Stimulated activated CD8-positive, alpha-beta memory T cell treated with anti-CD3 and anti-CD28 coated beads, Interleukin-15, amount 100 ng/mL, for 4 hours (primary cell): ENCODE data around the gene HOXB5.

ENCODE experiments used
- DNase-seq, 2 donors: peaks; one replicate each; pipeline ENCODE4 v3.0.0-alpha.2; 2020; ENCODE audit warnings: low read depth in 2 of 2

The HOXB5 gene

DNA sequence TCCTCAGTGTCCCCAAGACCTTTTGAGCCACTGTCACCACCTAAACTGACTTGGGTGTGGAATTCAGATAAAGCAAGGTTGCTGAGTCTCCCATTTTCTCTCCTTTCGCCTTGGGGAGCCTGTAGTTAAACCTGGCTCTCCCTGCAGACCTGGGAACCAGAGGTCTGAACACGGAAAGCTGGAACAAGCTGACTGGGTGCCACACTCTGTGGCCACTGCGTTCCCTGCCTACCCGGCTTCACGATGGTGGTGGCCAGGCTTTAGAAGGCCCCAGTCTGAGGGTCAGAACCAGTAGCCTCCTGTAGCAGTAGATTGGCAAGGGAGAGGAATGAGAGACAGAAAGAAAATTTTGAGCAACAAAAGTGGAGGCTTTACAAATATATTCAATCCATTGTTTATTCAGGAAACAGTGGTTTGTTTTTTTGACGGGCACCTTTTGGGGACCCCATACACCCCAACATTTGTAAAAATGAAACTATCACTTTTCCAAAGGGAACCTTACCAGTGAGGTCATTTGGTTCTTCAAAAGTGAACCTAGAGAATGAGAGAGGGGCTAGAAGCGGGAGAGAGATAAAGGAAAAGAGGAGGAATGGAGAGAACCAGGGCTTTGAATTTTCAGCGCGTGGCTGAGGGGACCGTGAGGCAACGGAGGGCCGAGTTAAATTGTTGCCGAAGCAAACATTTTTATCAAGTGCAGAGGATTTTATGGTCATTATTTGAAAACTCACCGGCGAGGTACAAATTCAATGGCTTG is 23.3 kb upstream of the HOXB5 start:
- DNase-seq = no peak

DNA sequence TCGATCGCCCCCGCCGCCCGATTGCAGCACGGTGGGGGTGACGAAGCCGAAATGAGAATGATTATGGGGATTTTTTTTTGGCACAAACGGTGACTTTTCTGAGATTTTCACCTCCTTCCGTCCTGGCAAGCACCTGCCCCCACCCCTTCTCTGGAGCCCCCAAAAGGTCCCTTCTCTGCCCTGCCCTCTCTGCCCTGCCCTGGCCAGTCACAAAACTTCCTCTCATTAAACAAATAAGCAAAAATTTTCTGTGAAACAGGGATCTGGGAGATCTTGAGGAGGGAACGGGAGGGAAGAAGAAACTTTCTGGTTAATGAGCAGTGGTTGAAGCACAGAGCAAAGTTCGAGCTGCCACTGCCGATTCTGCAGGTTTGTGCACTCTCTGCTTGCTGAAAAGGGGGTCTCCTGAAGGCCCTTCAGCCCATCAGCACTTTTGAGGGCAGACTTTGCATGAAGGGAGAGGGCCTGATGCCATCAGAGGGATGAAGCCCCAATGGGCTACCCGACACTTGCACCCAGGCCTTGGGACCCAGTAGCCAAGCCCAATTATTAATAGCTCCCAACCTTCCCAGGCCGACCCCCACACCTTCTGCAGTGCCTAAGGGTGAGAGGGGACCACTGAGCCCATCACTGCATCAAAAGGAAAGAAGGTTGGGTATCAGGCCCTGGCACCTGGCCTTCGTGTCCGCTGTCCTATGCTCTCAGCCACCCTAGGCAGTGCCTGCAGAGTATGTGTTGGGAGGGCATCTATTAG is 22.6 kb upstream of the HOXB5 start:
- no peak for DNase-seq

DNA sequence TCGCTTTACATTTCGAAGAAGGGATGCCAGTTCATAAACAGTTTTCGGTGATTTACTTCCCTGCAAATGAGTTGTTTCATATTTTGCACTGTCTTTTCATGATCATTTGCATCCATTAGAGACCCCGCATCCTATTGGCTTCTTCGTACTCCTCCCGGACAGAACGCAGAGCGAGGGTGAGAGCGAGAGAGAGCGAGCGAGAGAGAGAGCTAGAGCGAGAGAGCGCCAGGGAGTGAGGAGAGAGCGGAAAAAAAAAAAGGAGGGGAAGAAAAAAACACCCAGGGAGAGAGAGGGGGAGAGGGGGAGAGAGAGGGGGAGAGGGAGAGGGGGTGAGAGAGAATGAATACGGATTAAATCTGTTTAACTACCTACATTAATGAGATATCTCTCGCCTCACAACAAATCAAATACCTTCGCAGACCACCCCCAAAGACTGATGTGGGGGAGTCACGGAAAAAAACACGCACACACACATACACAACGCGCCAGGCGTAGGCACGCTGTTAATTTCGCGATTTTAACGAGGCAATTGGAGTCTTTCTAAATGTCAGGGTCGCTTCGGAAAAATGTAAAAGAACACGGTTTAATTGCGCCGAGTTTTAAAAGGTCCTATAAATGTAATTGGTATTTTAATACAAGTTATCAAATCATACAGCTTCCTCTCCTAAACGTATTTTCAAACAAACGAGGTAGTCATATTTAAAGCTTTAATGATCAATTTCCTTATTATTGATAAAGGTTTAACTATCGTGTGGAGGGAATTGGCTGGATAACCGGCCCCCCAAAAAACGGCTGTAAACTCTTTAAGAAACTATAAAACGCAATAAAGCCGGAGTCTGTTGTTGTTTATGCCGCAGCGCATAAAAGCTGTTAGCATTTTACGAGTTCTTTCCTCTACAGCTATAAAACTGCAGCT is 21.7 kb upstream of the HOXB5 start, which contains the start of gene HOXB8:
Gene HOXB8 (minus strand): TSS at position 246 of the 916 bp plus-strand sequence. CDS start 588 bp downstream, outside the sequence.
- DNase-seq = no peak

DNA sequence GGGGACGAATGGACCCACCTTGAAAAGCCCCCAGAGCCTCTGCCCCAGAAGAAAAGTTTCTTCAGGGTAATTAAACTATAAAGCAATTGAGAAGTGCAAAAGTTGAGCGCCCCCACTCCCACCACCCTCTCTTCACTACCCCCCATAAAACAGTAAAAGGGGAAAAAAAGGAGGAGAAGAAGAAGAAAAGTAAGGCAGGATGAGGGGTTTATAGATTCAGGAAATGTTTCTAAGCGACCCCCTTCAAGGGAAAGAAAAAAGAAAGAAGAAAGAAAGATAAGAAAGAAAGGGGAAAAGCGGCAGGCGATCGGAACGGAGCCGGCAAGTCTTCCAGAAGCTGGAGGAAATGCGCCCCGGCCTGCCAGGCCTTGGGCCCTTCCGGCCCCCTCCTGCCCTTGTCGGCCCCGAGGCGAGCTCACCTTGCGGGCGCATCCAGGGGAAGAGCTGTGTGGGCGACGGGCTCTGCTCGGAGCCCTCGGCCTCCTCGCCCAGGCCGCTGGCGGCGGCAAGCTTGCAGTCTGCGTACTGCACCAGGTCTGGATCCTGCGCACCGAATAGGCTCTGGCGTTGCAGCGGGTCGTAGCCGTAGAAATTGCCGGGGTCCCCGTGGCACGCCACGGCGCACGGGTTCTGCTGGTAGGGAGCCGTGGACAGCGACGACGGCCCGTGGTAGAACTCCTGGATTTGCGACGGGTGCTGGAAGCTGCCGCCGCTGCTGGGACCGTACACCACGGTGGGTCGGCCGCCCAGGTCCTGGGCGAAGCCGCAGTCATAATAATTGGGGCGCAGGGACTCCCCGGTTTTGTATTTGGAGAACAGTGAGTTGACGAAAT is 20.5 kb upstream of the HOXB5 start:
- DNase-seq = no peak

DNA sequence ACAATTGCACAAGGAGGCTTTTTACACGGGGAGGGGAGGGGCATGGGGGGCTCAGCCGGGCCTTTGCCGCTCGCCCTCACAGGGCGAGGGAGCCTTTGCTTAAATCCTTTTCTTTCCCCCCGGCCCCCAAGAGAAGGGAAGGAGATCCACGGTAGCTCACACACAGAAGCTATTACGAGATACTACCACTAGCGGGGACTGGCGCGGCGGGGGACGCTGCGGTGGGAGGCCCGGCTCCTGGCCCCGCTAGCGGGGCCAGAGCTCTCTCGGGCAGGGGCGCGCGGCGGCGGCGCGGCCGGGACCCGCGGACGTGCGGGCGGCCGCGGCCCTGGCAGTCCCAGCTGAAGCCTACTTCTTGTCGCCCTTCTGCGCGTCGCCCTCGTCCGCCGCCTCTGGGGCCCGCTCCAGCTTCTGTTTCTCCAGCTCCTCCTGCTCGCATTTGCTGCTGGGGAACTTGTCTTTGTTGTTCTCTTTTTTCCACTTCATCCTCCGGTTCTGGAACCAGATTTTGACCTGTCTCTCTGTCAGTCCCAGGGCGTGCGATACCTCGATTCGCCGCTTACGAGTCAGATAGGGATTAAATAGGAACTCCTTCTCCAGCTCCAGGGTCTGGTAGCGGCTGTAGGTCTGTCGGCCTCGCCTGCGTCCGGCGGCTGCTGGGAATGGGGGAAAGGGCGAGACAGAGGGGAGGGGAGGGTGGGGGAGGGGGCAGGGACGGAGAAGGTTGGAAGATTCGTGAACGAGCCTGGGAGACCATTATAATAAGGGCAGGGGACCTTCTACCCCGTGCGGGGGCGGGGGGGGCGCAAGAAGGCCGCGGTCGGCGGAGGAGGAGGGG is 19.5 kb upstream of the HOXB5 start:
- no peak for DNase-seq

DNA sequence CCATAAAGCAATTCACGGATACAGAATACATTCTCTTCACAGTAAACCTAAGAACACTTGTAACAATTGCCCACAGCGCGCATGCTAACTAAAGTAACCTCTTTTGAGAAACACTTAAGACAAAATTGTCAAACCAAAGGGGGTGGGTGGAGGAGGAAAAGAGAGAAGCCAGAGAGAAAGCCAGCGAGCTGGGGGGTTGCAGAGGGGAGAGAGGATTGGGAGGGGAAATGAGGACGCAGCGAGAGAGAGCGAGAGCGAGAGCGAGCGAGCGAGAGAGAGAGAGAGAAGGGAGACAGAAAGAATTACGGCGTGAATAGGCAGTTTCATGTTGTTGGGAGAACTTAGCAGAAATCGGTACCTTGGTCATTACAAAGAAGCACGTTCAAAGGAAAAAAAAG is 18.9 kb upstream of the HOXB5 start:
- DNase-seq = no peak

DNA sequence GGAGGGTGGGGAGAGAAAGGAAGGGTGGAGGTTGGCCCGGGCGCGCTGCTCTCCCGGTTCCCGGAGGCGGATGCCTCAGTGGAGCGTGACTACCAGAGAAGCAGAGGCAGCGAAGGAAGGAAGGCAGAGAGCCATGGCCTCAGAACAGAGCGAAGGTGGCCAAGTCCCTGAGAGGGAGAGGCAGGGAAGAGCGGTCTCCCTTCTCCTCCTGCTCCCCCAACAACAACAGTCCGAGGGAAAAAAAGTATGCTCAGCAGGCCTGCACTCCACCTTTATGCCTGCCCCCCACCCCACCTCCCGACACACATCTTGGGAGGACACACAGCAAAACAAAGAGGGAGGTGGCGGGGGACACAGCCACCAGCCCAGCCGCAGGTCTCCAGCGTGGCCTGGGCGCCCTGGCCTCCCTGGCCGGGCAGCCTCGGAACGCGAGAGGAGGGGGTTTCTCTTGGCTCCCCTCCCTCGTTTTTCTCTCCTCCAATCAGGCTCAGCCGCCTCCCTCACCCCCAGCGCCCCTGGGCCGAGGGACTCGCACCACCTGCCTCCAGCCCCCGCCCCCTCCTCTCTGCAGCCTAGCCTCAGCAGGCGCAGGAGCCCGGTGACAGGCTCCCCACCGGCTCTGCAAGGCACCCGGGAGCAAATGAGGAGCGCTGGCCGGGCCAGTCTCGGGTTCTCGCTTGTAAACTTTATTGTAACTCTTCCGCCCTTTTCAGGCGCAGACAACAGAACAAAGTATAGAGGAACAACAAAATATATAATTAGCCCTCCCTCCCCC is 18.3 kb upstream of the HOXB5 start:
- DNase-seq = no peak

DNA sequence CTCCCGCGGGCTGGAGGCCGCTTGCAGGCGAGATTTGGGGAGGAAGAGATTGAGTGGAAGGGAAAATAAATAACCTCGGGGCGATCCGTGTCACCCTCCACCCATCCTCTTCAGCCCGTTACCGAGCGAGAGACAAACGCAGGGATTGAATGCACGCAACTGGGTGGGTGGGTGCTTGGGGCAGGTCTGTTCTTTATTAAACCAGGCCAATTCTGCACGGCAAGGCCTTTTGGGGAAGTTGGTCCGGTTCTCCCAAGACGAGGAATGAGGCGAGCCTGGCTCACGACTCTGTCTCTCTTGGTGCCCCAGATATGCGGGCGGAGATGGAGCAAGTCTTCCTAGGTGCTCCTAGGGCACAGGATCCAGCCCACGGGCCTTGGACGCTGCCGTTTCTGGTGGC is 17.6 kb upstream of the HOXB5 start:
- DNase-seq = no peak

DNA sequence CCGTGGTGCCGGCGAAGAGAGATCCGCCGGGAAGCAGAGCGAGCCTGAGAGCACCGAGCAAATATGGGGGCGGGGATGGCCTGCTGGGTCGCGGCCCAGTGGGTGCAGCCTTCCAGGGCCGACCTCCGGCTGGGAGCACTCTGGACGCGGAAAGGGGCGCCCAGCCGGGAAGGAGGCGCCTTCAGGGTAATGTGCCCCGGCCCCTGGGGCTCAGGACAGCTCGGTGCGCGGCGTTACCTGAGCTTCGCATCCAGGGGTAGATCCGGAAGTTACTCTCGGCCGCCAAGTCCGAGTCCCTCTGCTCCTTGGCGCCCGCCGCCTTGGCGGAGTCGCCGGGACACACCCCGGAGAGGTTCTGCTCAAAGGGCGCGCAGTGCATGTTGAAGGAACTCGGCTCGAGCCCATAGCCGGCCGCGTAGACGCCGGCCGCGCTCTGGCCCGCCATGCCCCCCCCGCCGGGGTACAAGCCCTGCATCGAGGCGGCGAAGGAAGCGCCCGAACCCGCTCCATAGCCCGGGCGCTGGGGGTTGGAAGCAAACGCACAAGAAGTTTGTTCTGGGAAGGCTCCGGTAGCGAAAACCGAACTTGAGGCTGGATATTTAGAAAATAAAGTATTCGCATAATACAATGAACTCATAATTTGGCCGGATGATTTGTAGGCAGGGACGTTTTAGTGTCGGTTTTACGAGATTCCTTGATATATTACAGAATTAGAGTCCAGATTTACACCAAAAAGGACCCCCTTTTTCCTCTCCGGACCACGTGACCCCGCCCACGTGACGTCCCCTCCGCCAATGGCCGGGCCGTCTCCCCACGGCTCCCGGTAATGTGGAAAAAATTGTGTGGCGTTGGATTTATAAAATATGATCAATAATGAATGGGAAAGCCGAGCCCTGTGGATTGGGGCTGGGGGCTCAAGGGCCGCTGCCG is 17.0 kb upstream of the HOXB5 start, which contains the start of gene HOXB7:
Gene HOXB7 (minus strand): TSS at position 736 of the 930 bp plus-strand sequence. CDS start 99 bp downstream, at position 637.
- DNase-seq = peak in 1 of 2 donors; percentile 39

DNA sequence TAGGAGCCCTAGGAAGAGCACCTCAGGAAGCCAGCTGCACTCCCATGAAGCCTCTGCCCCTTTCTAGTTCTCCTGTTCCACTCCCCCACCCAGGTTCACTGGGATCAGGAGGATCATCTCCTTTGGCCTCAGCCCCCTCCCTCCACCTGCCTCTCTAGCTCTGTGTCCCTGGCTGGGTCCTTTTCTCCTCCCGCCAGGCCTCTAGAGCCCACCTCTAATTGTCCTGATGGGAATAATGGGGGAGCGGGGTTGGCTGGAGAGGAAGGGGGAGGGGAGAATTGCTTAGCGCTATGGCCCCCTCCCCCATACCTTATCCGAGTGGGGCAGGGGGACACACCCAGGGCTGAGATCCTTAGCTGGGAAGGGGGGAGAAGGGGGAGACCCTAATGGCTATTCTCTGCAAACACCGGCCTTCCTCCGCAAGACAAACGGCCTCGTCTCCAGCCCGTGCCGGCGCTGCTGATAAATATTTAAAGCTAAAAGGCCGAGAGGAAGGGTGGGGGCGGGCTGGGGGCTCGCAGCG is 16.2 kb upstream of the HOXB5 start:
- DNase-seq = no peak

DNA sequence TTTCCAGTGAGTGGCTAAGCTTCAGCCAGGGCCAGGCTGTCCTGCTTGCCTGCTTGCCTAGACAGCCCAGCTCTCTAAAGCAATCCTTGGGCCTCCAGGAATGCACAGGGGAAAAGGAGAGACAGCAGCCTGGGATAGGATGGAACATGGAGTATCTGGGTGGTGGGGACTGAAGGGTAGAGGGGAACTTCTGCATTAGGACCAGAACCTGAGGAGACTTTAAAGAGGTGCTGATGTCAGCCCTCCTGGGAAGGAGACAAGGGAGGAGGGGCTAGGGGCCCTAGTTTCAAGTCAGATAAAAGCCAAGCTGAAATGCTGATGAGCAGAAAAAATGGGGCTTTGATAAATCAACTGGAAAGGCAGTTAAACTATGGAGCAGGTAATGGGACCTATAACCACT is 15.5 kb upstream of the HOXB5 start:
- DNase-seq = no peak

DNA sequence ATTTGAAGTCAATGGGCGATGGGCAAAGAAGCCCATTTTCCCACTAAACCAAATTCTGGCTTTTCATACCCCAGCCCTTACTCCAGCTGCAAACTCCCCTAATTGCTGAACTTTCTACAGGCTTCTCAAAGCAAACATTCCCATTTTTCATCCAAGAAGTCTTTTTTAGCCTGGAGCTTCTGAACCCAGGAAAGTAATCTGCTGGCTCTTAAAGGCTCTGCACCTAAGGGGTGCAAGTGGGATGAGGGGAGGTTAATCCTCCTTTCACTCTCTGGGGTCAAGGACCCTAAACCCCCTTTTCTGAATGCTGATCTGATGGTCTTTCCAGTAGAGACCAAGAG is 14.9 kb upstream of the HOXB5 start:
- no peak for DNase-seq

DNA sequence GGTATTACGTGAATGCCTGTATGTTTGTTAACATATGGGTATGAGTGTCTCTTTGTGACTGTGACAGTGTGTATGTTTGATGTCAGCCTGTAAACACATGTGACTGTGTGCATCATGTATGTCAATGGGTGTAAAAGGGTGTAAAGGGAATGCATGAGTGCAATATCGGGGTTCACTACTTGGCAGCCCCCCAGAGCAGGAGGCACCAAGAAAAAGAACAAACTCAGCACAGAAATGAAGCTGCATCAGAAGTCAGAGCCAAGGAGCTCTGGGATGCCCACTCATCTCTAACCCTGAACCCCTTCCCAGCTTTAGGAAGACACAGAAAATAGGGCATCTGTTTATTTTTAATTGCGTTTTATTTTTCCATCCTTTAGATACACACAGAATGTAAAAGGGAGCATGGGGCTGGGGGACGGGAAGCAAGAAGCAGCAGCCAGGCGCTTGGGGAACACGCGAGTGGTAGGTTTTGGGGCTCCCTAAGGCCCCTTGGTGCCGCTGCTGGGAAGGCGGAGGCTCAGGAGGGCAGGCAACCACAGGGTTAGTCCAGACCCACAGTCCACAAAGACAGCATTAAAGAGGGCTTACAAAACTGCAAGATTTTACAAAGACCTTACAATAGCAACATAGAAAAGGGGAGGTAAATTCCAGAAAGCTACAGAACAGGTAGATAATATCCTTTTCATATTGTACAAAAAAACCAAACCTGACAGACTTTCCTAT is 13.5 kb upstream of the HOXB5 start:
- DNase-seq = no peak

DNA sequence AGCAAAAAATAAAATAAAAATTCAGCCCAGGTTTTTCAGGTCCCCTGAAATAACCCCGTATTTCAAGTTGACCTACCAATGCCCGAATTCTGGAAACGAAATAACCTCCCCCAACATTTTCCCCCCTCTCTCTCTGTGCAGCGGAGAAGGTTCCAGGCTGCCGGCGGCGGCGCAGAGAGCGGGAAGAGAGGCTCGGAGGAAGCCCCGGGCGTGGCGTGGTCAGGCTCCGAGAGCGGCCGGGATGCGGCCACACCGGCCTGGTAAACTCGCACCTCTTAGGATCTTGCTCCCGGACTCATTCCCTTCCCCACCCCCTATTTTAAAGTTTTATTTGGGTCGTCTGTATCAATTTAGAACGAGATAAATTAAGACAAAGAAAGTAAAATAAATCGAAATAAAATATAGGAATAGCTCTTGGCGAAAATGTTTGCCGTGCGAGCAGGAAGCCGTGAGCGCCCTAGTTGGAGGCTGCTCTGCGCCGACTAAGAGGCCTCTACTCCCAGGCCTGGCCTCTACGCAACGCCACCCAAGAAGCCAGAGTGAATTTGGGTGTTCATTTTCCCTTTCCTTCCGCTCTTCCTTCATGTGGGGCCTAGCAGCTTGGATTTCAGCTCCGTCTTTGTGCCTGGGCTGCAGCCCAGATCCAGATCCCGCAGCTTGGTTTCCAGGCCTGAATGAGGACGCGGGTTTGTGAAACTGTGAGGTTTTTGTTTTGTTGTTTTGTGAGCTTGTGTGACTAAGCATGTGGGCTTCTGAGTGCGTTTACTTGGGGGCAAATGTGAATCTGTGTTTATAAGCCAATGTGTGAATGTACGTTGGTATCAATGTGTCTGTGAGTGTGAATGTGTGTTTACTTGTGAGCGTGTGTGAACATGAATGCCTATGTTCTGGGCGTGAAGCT is 12.7 kb upstream of the HOXB5 start:
- no peak for DNase-seq

DNA sequence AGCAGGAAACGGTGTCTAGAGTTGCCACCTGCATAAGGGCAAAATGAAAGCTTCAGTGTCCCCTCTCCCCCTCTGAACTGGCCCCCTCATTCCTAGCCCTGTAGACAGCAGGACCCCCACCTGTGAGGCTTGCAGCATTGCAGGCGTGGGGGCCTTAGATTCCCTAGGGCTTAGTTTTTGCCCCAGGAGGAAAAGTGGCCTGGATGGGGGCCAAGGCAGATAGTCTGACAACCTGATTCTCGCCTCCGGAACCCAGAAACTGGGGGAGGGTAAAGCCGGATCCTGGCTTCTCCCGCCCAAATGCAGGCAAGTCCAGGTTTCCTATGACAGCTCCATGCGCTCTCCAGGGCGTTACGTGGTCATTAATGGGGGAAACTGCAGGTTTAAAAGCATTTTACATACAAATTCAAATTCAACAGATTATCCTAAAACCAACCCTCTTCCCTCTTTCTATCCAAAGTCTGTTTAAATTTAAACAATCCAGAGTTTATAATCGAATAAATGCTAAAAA is 11.9 kb upstream of the HOXB5 start:
- DNase-seq = no peak

DNA sequence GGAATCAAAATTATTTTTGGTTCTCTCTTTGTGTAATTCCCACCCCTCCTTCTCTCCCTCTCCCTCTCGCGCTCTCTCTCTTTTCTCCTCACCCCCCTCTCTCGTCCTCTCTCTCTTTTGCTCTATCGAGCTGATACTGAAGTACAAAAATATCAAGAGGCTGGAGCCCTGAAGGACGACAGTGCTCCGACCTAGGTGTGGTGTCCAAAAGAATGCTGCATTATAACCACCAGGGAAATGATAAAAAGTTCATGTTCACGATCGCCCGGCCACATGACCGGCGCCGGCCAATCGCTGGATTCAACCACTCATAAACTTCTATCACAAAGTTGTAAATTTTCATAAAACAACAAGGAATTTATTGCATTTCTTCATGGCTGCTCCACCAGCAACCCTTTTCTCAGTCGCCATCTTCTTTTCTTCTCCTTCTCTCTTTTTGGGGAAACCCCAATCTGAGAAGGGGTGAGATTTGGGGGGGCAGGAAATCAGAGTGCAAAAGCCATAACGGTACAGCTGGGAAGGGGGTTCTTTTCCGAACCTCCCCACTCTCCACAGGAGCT is 11.3 kb upstream of the HOXB5 start, which contains the start of gene HOXB6:
Gene HOXB6 (minus strand): TSS at position 217 of the 560 bp plus-strand sequence. CDS start 6,836 bp downstream, outside the sequence.
- DNase-seq = no peak
